ENCODE measurements around the gene NACC2.

The NACC2 gene

DNA sequence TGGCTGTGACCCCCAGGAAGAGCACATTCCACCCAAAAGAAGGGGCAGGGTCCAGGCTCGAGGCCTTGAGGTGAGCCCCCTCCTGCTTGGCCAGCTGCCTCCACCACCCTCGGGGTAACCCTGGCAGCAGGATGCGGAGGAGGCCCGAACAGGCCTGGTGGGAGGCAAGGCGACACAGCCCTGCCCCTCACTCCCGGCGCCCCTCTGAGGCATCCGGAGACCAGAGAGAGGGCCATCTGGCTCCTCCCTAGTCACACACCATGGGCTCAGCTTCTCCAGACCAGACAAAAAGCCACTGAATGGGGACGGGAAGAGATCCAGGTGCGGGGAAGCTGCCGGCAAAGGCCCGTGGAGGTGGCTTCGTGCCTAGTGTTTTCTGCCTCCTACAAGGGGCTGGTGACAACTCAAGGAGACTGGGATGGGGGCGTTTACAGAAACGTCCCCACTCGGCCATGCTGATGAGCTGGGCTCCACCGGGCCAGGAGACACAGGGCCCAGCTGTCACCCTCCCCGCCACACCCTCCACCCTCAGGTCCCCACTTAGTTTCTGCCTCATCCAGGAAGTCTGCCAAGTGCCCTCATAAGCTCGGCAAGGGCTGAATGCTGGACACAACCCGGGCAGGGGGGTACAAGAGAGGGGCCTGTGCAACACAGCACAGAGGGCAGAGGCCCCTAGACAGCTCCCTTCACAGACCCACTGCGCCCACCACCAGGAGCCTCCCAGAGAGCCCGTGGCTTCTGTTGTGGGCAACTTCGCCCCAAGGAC is 41.9 kb downstream of the NACC2 start:
- Histone ChIP-seq H4K20me1 (ENCODE audit: insufficient read depth, low read length) (no peaks in the 10 kb centered on the region), H2AFZ (ENCODE audit: low read depth, low read length) (no peak overlapping the region), H3K4me2 (ENCODE audit: low read length) (no peak overlapping the region), H3K27me3 (ENCODE audit: low read depth, low read length) (peaks cover 7% of the 10 kb centered on the region; the same call in 1 of the 2 replicates), H3K4me1 (ENCODE audit: low read length) (no peaks in the 10 kb centered on the region), H3K36me3 (replicated peaks; ENCODE audit: low read depth, low read length) (no peaks in the 10 kb centered on the region), H3K27ac (ENCODE audit: low read length) (no peak overlapping the region), H3K9me3 (ENCODE audit: insufficient read depth, low read length) (no peaks in the 10 kb centered on the region), H3K9ac (ENCODE audit: low read length) (no peak overlapping the region), H3K79me2 (ENCODE audit: low read length) (no peaks in the 10 kb centered on the region), H3K4me3 (ENCODE audit: low read length) (no peak overlapping the region)
- no peak for TF ChIP-seq EZH2phosphoT487 (IDR thresholded peaks at IDR 0.05; ENCODE audit: low read depth)

DNA sequence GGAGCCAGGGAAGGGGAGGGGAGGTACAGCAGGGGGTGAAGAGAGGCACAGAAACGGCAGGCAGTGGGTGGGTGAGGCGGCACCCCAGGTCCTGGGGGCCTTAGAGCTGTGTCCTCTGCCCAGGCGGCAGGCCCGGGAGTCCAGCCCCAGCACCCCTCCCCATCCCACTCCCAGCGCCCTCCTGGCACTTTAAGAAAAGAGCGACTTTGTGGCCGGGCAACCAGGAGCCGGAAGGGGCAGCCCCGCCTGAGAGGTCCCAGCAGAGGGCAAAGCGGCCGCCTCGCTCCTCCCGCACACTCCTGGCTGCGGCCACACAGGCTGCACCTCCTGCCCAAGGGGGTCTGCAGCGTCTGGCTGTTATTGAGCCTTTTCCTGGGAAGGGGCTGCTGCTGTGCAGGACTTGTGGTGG is 42.6 kb downstream of the NACC2 start:
- Histone ChIP-seq H2AFZ (ENCODE audit: low read depth, low read length) (no peak overlapping the region), H3K9ac (ENCODE audit: low read length) (no peak overlapping the region)
- TF ChIP-seq CTCF (IDR thresholded peaks at IDR 0.05; ENCODE audit: low read depth, low read length) (no peak), EZH2phosphoT487 (IDR thresholded peaks at IDR 0.05; ENCODE audit: low read depth) (no peak)

DNA sequence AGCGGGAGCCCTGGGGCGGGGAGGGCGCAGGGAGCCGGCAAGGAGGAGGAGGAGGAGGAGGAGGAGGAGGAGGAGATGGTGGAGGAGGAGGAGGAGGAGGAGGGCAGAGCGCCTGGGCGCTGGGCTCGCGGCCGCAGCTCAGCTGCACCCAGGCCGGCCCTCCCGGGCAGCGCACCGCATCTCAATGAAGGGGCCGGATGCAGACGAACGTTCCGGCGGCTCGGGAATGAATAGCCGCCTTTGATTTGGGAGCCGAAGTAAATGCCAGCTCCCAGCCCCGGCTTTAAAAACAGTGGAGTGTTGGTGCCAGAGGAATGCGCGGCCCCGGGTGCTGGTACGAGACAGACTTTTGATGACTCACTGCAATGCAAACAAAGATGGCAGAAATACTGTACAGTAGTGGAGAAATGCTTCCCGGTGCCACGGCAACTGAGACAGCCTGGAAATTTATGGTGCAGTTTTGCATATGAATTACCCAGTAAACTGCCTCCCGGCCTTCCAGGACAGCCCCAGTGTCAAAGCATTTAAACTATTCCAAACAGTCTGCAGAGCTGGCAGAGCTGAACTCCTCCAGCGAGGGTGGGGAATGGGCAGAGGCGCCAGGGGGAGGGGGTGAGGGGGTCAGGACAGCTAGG is 43.1 kb downstream of the NACC2 start:
- Histone ChIP-seq H2AFZ (ENCODE audit: low read depth, low read length) (no peak overlapping the region), H3K27ac (ENCODE audit: low read length) (no peak overlapping the region), H3K36me3 (replicated peaks; ENCODE audit: low read depth, low read length) (no peaks in the 10 kb centered on the region), H3K4me3 (ENCODE audit: low read length) (no peak overlapping the region), H3K9me3 (ENCODE audit: insufficient read depth, low read length) (no peaks in the 10 kb centered on the region), H3K27me3 (ENCODE audit: low read depth, low read length) (peaks cover 7% of the 10 kb centered on the region; the same call in 1 of the 2 replicates), H3K4me2 (ENCODE audit: low read length) (no peak overlapping the region), H4K20me1 (ENCODE audit: insufficient read depth, low read length) (no peaks in the 10 kb centered on the region), H3K79me2 (ENCODE audit: low read length) (no peaks in the 10 kb centered on the region), H3K9ac (ENCODE audit: low read length) (no peak overlapping the region), H3K4me1 (ENCODE audit: low read length) (no peaks in the 10 kb centered on the region)
- TF ChIP-seq EZH2phosphoT487 (IDR thresholded peaks at IDR 0.05; ENCODE audit: low read depth) (no peak), CTCF (IDR thresholded peaks at IDR 0.05; ENCODE audit: low read depth, low read length) (no peak)

More for the DNA sequence above, 42.6 kb downstream of the NACC2 start:
- Histone ChIP-seq H3K4me1 (ENCODE audit: low read length) (no peaks in the 10 kb centered on the region), H3K36me3 (replicated peaks; ENCODE audit: low read depth, low read length) (no peaks in the 10 kb centered on the region), H4K20me1 (ENCODE audit: insufficient read depth, low read length) (no peaks in the 10 kb centered on the region), H3K4me3 (ENCODE audit: low read length) (no peak overlapping the region), H3K4me2 (ENCODE audit: low read length) (no peak overlapping the region), H3K27me3 (ENCODE audit: low read depth, low read length) (peaks cover 7% of the 10 kb centered on the region; the same call in 1 of the 2 replicates), H3K9me3 (ENCODE audit: insufficient read depth, low read length) (no peaks in the 10 kb centered on the region), H3K27ac (ENCODE audit: low read length) (no peak overlapping the region), H3K79me2 (ENCODE audit: low read length) (no peaks in the 10 kb centered on the region)

DNA sequence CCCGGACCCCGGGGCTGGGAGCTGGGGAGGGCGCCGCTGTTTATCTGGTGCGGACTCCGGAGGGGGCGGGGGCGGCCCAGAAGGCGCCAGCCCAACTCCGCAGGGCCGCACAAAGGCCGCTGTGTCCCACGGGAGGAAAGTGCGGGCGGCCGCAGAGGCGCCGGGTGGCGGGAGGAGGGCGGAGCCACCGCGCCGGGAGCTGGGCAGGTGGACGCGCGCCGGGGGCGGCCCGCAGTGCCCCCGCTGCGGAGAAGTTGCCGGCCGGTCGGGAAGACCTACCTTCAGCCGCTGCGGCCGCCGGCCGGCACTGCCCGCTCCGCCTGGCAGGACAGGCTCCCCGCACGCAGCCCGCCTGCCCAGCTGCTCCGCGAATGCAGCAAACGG is 43.6 kb downstream of the NACC2 start:
- Histone ChIP-seq H4K20me1 (ENCODE audit: insufficient read depth, low read length) (no peaks in the 10 kb centered on the region), H3K4me1 (ENCODE audit: low read length) (no peaks in the 10 kb centered on the region), H3K9me3 (ENCODE audit: insufficient read depth, low read length) (no peaks in the 10 kb centered on the region), H3K9ac (ENCODE audit: low read length) (no peak overlapping the region), H2AFZ (ENCODE audit: low read depth, low read length) (no peak overlapping the region), H3K4me2 (ENCODE audit: low read length) (no peak overlapping the region), H3K79me2 (ENCODE audit: low read length) (no peaks in the 10 kb centered on the region), H3K27ac (ENCODE audit: low read length) (no peak overlapping the region), H3K27me3 (ENCODE audit: low read depth, low read length) (peaks cover 7% of the 10 kb centered on the region; the same call in 1 of the 2 replicates), H3K4me3 (ENCODE audit: low read length) (no peak overlapping the region), H3K36me3 (replicated peaks; ENCODE audit: low read depth, low read length) (no peaks in the 10 kb centered on the region)
- no peak for TF ChIP-seq EZH2phosphoT487 (IDR thresholded peaks at IDR 0.05; ENCODE audit: low read depth)
- no peak for TF ChIP-seq CTCF (IDR thresholded peaks at IDR 0.05; ENCODE audit: low read depth, low read length)

Measured in OCI-LY3 (cell line).